HG03575 (cell line): ENCODE data around the gene JMJD1C.
"Not testable (repeated sequence)": the region's sequence is repeated elsewhere in the genome, so short reads cannot be mapped to it uniquely, and the experiment has no call there.

ENCODE experiments used
- ATAC-seq: cut with Tn5 transposase; IDR thresholded peaks from one replicate; pipeline ENCODE4 v1.9.1; 2021; ENCODE audit not compliant: unreplicated experiment, insufficient number of reproducible peaks, low FRiP score; ENCODE audit errors: extremely low read depth

Gene JMJD1C

GRCh38 chr10:63465293-63466143 is at the start of gene JMJD1C:
Gene JMJD1C, minus strand, starts transcription at chr10:63465977. Its CDS starts 315 bp downstream, at chr10:63465662.
- ATAC-seq = no peak

GRCh38 chr10:63515002-63515763 is 49.4 kb upstream of the JMJD1C start:
- ATAC-seq = no peak

- ATAC-seq = no peak
Measured at GRCh38 chr10:63506554-63506953, 40.8 kb upstream of the JMJD1C start.

- no peak for ATAC-seq
Measured at GRCh38 chr10:63505562-63505961, 39.8 kb upstream of the JMJD1C start.

- ATAC-seq = no peak
Measured at GRCh38 chr10:63504145-63504881, 38.5 kb upstream of the JMJD1C start.

- ATAC-seq = no peak
Measured at GRCh38 chr10:63503395-63503794, 37.6 kb upstream of the JMJD1C start.

- no peak for ATAC-seq
Measured at GRCh38 chr10:63502832-63503231, 37.1 kb upstream of the JMJD1C start.

- ATAC-seq = no peak
Measured at GRCh38 chr10:63501954-63502353, 36.2 kb upstream of the JMJD1C start.

- not testable (repeated sequence) for ATAC-seq
Measured at GRCh38 chr10:63500551-63500950, 34.8 kb upstream of the JMJD1C start.

GRCh38 chr10:63498665-63499064 is 32.9 kb upstream of the JMJD1C start:
- ATAC-seq = no peak

- no peak for ATAC-seq
Measured at GRCh38 chr10:63497321-63497720, 31.5 kb upstream of the JMJD1C start.

- no peak for ATAC-seq
Measured at GRCh38 chr10:63496561-63496960, 30.8 kb upstream of the JMJD1C start.

- ATAC-seq = no peak
Measured at GRCh38 chr10:63494951-63495350, 29.2 kb upstream of the JMJD1C start.

- no peak for ATAC-seq
Measured at GRCh38 chr10:63493004-63493403, 27.2 kb upstream of the JMJD1C start.

- ATAC-seq = not testable (repeated sequence)
Measured at GRCh38 chr10:63492317-63492690, 26.5 kb upstream of the JMJD1C start.

- ATAC-seq = no peak
Measured at GRCh38 chr10:63491588-63492316, 26.0 kb upstream of the JMJD1C start.

- no peak for ATAC-seq
Measured at GRCh38 chr10:63489838-63490237, 24.1 kb upstream of the JMJD1C start.

GRCh38 chr10:63487990-63488389 is 22.2 kb upstream of the JMJD1C start:
- no peak for ATAC-seq

- no peak for ATAC-seq
Measured at GRCh38 chr10:63483983-63484382, 18.2 kb upstream of the JMJD1C start.
